HCT116 (cell line): ENCODE measurements around the gene LDHAL6B.

Experiments
- CEBPB ChIP-seq: IDR thresholded peaks from 2 replicates; pipeline ENCODE4 v1.6.1; 2012; ENCODE audit warnings: low read depth
- EZH2 ChIP-seq: fragments of 200-600 bp; sonication (generic); IDR thresholded peaks from 2 replicates; pipeline ENCODE4 v1.6.1; 2017; ENCODE audit warnings: antibody characterized with exemption, mixed run types
- EZH2phosphoT487 ChIP-seq: fragments of 200-600 bp; IDR thresholded peaks from 2 replicates; pipeline ENCODE4 v1.6.1; 2018; ENCODE audit warnings: antibody characterized with exemption, borderline replicate concordance
- JUND ChIP-seq: IDR thresholded peaks from 2 replicates; pipeline ENCODE4 v1.6.1; 2012
- POLR2A ChIP-seq: IDR thresholded peaks from 2 replicates; pipeline ENCODE4 v1.7.0; 2011; ENCODE audit warnings: borderline replicate concordance; ENCODE audit not compliant: insufficient read depth, insufficient read length; ENCODE audit errors: extremely low read depth
- REST ChIP-seq: IDR thresholded peaks from 2 replicates; pipeline ENCODE4 v1.6.1; 2012; ENCODE audit warnings: low read depth
- SIN3A ChIP-seq: IDR thresholded peaks from 2 replicates; pipeline ENCODE4 v1.6.1; 2012; ENCODE audit warnings: low read depth
- SRF ChIP-seq: IDR thresholded peaks from 2 replicates; pipeline ENCODE4 v1.6.1; 2012; ENCODE audit warnings: low read depth
- YY1 ChIP-seq: IDR thresholded peaks from 2 replicates; pipeline ENCODE4 v1.6.1; 2011; ENCODE audit warnings: low read length, low read depth, moderate library complexity, mild to moderate bottlenecking; ENCODE audit not compliant: insufficient replicate concordance; ENCODE audit errors: extremely low read depth
- ZNF274 ChIP-seq: fragments of 200-500 bp; sonication (Bioruptor generic); IDR thresholded peaks from 2 replicates; pipeline ENCODE4 v1.6.1; 2014; ENCODE audit warnings: mild to moderate bottlenecking, low read depth, low read length, inconsistent platforms
- TF ChIP-seq, protein P1 (sequence below), 3 experiments: fragments of 200-600 bp in 1 of 3; sonication (generic) in 1 of 3; IDR thresholded peaks in 2 of 3; conservative IDR thresholded peaks in 1 of 3; 2 replicates each; pipeline ENCODE4 v1.5.1; 2012 to 2017; ENCODE audit warnings: low read depth in 2 of 3, low read length in 2 of 3, antibody characterized with exemption in 1 of 3, borderline replicate concordance in 1 of 3, control low read depth in 1 of 3, mild to moderate bottlenecking in 1 of 3, mixed read lengths in 1 of 3, mixed run types in 1 of 3, moderate library complexity in 1 of 3; ENCODE audit not compliant: insufficient read depth in 1 of 3

GRCh38 chr15:59236394-59236793 lies 29.8 kb downstream of the LDHAL6B start:
- TF ChIP-seq EZH2 = no peak
- TF ChIP-seq, protein P1, sequence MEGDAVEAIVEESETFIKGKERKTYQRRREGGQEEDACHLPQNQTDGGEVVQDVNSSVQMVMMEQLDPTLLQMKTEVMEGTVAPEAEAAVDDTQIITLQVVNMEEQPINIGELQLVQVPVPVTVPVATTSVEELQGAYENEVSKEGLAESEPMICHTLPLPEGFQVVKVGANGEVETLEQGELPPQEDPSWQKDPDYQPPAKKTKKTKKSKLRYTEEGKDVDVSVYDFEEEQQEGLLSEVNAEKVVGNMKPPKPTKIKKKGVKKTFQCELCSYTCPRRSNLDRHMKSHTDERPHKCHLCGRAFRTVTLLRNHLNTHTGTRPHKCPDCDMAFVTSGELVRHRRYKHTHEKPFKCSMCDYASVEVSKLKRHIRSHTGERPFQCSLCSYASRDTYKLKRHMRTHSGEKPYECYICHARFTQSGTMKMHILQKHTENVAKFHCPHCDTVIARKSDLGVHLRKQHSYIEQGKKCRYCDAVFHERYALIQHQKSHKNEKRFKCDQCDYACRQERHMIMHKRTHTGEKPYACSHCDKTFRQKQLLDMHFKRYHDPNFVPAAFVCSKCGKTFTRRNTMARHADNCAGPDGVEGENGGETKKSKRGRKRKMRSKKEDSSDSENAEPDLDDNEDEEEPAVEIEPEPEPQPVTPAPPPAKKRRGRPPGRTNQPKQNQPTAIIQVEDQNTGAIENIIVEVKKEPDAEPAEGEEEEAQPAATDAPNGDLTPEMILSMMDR (IDR thresholded peaks at IDR 0.05 in 2 of 3, conservative IDR thresholded peaks at IDR 0.05 in 1 of 3; ENCODE audit: borderline replicate concordance in 1 of 3, insufficient read depth in 1 of 3, low read depth in 2 of 3, low read length in 2 of 3) = no peak
- no peak for TF ChIP-seq POLR2A
- no peak for TF ChIP-seq ZNF274
- no peak for TF ChIP-seq REST
- no peak for TF ChIP-seq SIN3A
- no peak for TF ChIP-seq SRF
- no peak for TF ChIP-seq EZH2phosphoT487
- no peak for TF ChIP-seq CEBPB
- TF ChIP-seq YY1 = no peak
- no peak for TF ChIP-seq JUND
